Ovary (tissue), 3 donors: ENCODE data around the gene ADA.

Experiments
- CTCF ChIP-seq, 3 donors: fragments of 450-650 bp in 2 of 3; fragments of 200-600 bp in 1 of 3; IDR thresholded peaks; one replicate each; pipeline versions ENCODE4 v1.5.1 to v1.8.0; 2016 to 2022; ENCODE audit warnings: antibody characterized with exemption in 3 of 3, mild to moderate bottlenecking in 1 of 3
- POLR2A ChIP-seq: fragments of 450-650 bp; IDR thresholded peaks from one replicate; pipeline ENCODE4 v1.6.1; 2017; ENCODE audit warnings: antibody characterized with exemption, mild to moderate bottlenecking, moderate library complexity
- donor health status: DM: no; HTN: no; CAD: no.

DNA sequence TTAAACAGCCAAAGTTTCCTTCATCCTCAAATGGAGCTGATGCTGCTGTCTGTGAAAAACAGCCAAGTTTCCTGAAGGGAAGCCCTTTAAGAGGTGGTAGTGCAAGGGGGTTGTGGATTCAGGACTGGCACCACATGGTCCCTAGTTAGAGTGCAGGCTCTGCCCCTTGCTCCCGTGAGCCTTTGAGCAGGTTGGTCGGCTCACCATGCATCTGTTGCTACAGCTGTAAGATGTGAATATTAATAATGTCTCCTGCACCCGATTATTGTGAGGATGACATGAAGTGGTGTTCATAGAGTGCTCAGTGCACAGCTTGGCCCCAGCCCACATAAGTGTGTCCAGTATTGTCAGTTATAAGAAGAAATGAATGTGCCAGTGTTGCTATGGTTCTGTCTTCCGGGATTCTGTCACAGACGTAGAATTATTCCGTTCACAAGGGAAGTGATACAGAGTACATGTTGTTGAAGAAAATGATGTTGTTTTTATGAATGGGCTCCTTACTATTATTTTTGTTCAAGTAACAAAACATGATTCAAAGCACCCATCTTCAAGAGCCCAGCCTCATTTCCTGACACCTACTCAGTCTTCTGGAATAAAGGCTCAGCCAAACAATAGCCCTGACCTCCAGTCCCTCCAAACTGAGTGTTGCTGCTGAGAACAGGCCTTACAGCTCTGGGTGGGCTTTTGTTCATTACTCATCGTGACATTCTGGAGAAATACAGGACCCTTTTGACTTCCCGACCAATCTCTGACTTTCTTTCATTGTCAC lies 72.0 kb downstream of the ADA start:
- TF ChIP-seq POLR2A (no peak), CTCF (IDR thresholded peaks at IDR 0.05) (no peak)
